Measurements from ENCODE around the gene IDE. TPM values are rescaled to one million over a fixed set of nuclear protein-coding genes. Genes with fewer than 3 reads are reported as not detected.

The IDE gene
- total and polyA plus RNA-seq, 2 of the 13 experiments (the other 11 are each of a cell fraction or from before 2014, with no cell fraction given): 16.1 to 52.1 TPM

GRCh38 chr10:92573798-92574547, at the start of gene IDE (continued):
- 0 out of 2 replicates have a peak, but pooled peaks have one; percentile 24 for TF ChIP-seq ZBED4 (CRISPR knock-in tag; IDR thresholded peaks at IDR 0.05; ENCODE audit: borderline replicate concordance)
- peak; percentile 61 for TF ChIP-seq ZNF768 (CRISPR knock-in tag; IDR thresholded peaks at IDR 0.05)
- peak; percentile 61 for TF ChIP-seq DRAP1 (CRISPR knock-in tag; IDR thresholded peaks at IDR 0.05)
- peak; percentile 74 for TF ChIP-seq NCOA2 (CRISPR knock-in tag; IDR thresholded peaks at IDR 0.05)
- TF ChIP-seq FOXM1 (CRISPR knock-in tag; IDR thresholded peaks at IDR 0.05): 0 out of 2 replicates have a peak, but pooled peaks have one; percentile 9
- TF ChIP-seq MBNL3 (CRISPR knock-in tag; conservative IDR thresholded peaks at IDR 0.05): no peak
- no peak for TF ChIP-seq SUZ12 (IDR thresholded peaks at IDR 0.05; ENCODE audit: low read depth, low read length)
- TF ChIP-seq ZNF503 (CRISPR knock-in tag; IDR thresholded peaks at IDR 0.05): peak; percentile 71; the same call in 1 of the 2 replicates
- no peak for TF ChIP-seq ZNF550 (CRISPR knock-in tag; IDR thresholded peaks at IDR 0.05; ENCODE audit: borderline replicate concordance)
- TF ChIP-seq ZNF275 (CRISPR knock-in tag; IDR thresholded peaks at IDR 0.05; ENCODE audit: borderline replicate concordance): peak; percentile 25; the same call in 1 of the 2 replicates
- 0 out of 2 replicates have a peak, but pooled peaks have one; percentile 93 for TF ChIP-seq GTF3A (CRISPR knock-in tag; conservative IDR thresholded peaks at IDR 0.05)
- peak; percentile 81 for TF ChIP-seq ZNF441 (CRISPR knock-in tag; IDR thresholded peaks at IDR 0.05; ENCODE audit: borderline replicate concordance)
- peak; percentile 69 for TF ChIP-seq ZSCAN25 (CRISPR knock-in tag; IDR thresholded peaks at IDR 0.05)
- 0 out of 2 replicates have a peak, but pooled peaks have one; percentile 50 for TF ChIP-seq DR1 (CRISPR knock-in tag; IDR thresholded peaks at IDR 0.05)
- TF ChIP-seq ZNF737 (CRISPR knock-in tag; IDR thresholded peaks at IDR 0.05; ENCODE audit: borderline replicate concordance): no peak; the same call in 1 of the 2 replicates
- TF ChIP-seq ZNF563 (CRISPR knock-in tag; IDR thresholded peaks at IDR 0.05): peak; percentile 87
- peak; percentile 74; the same call in 1 of the 2 replicates for TF ChIP-seq ZNF160 (CRISPR knock-in tag; IDR thresholded peaks at IDR 0.05)
- peak; percentile 85; the same call in 1 of the 2 replicates for TF ChIP-seq KAT7 (CRISPR knock-in tag; IDR thresholded peaks at IDR 0.05; ENCODE audit: borderline replicate concordance)
- TF ChIP-seq ZSCAN20 (CRISPR knock-in tag; IDR thresholded peaks at IDR 0.05; ENCODE audit: borderline replicate concordance): peak; percentile 64; the same call in 1 of the 2 replicates
- peak; percentile 26 for TF ChIP-seq FOXA3 (CRISPR knock-in tag; IDR thresholded peaks at IDR 0.05)
- TF ChIP-seq NR2F1 (CRISPR knock-in tag; IDR thresholded peaks at IDR 0.05): 0 out of 4 replicates have a peak, but pooled peaks of 1 of the 2 experiments have one; percentile 12
- peak; percentile 66; the same call in 1 of the 2 replicates for TF ChIP-seq BORCS8-MEF2B (CRISPR knock-in tag; IDR thresholded peaks at IDR 0.05)

Measured in HepG2 (cell line).